HepG2 (cell line): ENCODE results near the gene MAGT1. TPM values are rescaled to one million over a fixed set of nuclear protein-coding genes. Genes with fewer than 3 reads are reported as not detected.

ENCODE experiments used
- ATAC-seq: fragments of 200-7000 bp; cut with Tn5 transposase; 3 replicates; pipeline ENCODE4 v1.9.1; 2020; ENCODE audit warnings: mild to moderate bottlenecking, moderate library complexity
- BruUV-seq: library from RNA; stranded (reverse); fragments of 400-500 nt; replicated peaks from 2 replicates; lab custom pipeline; 2021; lab: Mats Ljungman, UMichigan
- CTCF ChIA-PET: fragments of 300-600 bp; formaldehyde crosslinking; extraction: SDS; loops from one replicate; lab custom pipeline; 2021; ENCODE audit warnings: low total read pairs, inconsistent platforms, low intra/inter-chr PET ratio; lab: Yijun Ruan, JAX
- POLR2A ChIA-PET: fragments of 350-600 bp; sonication (Branson Sonifier 250); formaldehyde crosslinking; loops from one replicate; lab custom pipeline; 2020; ENCODE audit warnings: antibody characterized with exemption, inconsistent platforms; lab: Yijun Ruan, JAX
- DNase-seq: peaks from one replicate; pipeline ENCODE4 v3.0.0-alpha.2; 2015; ENCODE audit warnings: low spot score
- FAIRE-seq: peaks from 3 replicates; lab custom pipeline; 2011; peaks lifted over from hg19 to GRCh38; lab: Jason Lieb, UNC
- H2AFZ ChIP-seq: one replicate; pipeline ENCODE4 v1.6.1; 2011; ENCODE audit warnings: low read length, inconsistent platforms
- H3K27ac ChIP-seq: fragments of 300-600 bp; 3 replicates; pipeline ENCODE4 v1.8.0; 2011; ENCODE audit warnings: mixed run types, mild to moderate bottlenecking, mixed read lengths, low read length, inconsistent platforms; ENCODE audit not compliant: insufficient read depth; ENCODE audit errors: extremely low read length
- H3K27me3 ChIP-seq, 2 experiments: fragments of 200-600 bp in 1 of 2; 2 replicates in 1 of 2; 3 replicates in 1 of 2; pipeline versions ENCODE4 v1.6.0 to v1.8.0; 2011; ENCODE audit warnings: low read length in 2 of 2, mild to moderate bottlenecking in 2 of 2, moderate library complexity in 2 of 2, inconsistent platforms in 1 of 2; ENCODE audit not compliant: insufficient read depth in 2 of 2, control insufficient read depth in 1 of 2
- H3K36me3 ChIP-seq, 2 experiments: fragments of 200-600 bp in 1 of 2; replicated peaks in 1 of 2; 2 replicates in 1 of 2; 3 replicates in 1 of 2; pipeline versions ENCODE4 v1.5.1 to v1.8.0; 2011; ENCODE audit warnings: low read length in 2 of 2, inconsistent platforms in 1 of 2; ENCODE audit not compliant: insufficient read depth in 2 of 2, control insufficient read depth in 1 of 2
- H3K4me1 ChIP-seq: 2 replicates; pipeline ENCODE4 v1.5.1; 2012; ENCODE audit warnings: low read length, inconsistent platforms; ENCODE audit not compliant: insufficient read depth
- H3K4me2 ChIP-seq: 2 replicates; pipeline ENCODE4 v1.6.0; 2011; ENCODE audit warnings: low read depth, low read length, inconsistent platforms
- H3K4me3 ChIP-seq, 3 experiments: fragments of 200-600 bp in 1 of 3; sonication (generic), shearing (Covaris generic) in 1 of 3; replicated peaks in 1 of 3; 2 replicates each; pipeline ENCODE4 v1.5.1; 2011 to 2016; ENCODE audit warnings: low read length in 3 of 3, inconsistent platforms in 2 of 3, low read depth in 2 of 3, mild to moderate bottlenecking in 2 of 3, control low read depth in 1 of 3, mixed read lengths in 1 of 3; ENCODE audit not compliant: insufficient read depth in 1 of 3
- H3K79me2 ChIP-seq: one replicate; pipeline ENCODE4 v1.6.1; 2011; ENCODE audit warnings: low read length, inconsistent platforms; ENCODE audit not compliant: insufficient read depth
- H3K9ac ChIP-seq: 2 replicates; pipeline ENCODE4 v1.6.0; 2011; ENCODE audit warnings: mild to moderate bottlenecking, low read depth, low read length, inconsistent platforms; ENCODE audit not compliant: insufficient read depth
- H3K9me3 ChIP-seq: 2 replicates; pipeline ENCODE4 v1.5.1; 2012; ENCODE audit warnings: mild to moderate bottlenecking, low read length
- H4K20me1 ChIP-seq: 2 replicates; pipeline ENCODE4 v1.6.0; 2011; ENCODE audit warnings: inconsistent platforms, mild to moderate bottlenecking, low read length, moderate library complexity; ENCODE audit not compliant: insufficient read depth
- AHR ChIP-seq: IDR thresholded peaks from 2 replicates; pipeline ENCODE4 v1.6.1; 2018; ENCODE audit warnings: missing genetic modification reagents, missing compliant biosample characterization
- ATM ChIP-seq: fragments of 450-650 bp; IDR thresholded peaks from 2 replicates; pipeline ENCODE4 v1.7.1; 2017; ENCODE audit warnings: mild to moderate bottlenecking, borderline replicate concordance
- CREBL2 ChIP-seq: sonication (generic); formaldehyde crosslinking; IDR thresholded peaks from 2 replicates; pipeline ENCODE4 v1.8.1; 2023; ENCODE audit warnings: missing genetic modification reagents, mild to moderate bottlenecking, borderline replicate concordance
- GABPB1 ChIP-seq: IDR thresholded peaks from 2 replicates; pipeline ENCODE4 v1.6.1; 2016; ENCODE audit warnings: mild to moderate bottlenecking, missing genetic modification reagents, moderate library complexity, missing compliant biosample characterization
- HOXA3 ChIP-seq: sonication (generic); formaldehyde crosslinking; IDR thresholded peaks from 2 replicates; pipeline ENCODE4 v1.5.0; 2020; ENCODE audit warnings: missing genetic modification reagents
- HOXA5 ChIP-seq: sonication (generic); formaldehyde crosslinking; IDR thresholded peaks from 2 replicates; pipeline ENCODE4 v1.4.0; 2020; ENCODE audit warnings: missing genetic modification reagents
- KLF11 ChIP-seq: IDR thresholded peaks from 2 replicates; pipeline ENCODE4 v1.6.1; 2016; ENCODE audit warnings: missing compliant biosample characterization
- MXD4 ChIP-seq: IDR thresholded peaks from 2 replicates; pipeline ENCODE4 v1.6.1; 2016; ENCODE audit warnings: mild to moderate bottlenecking, missing biosample characterization, missing genetic modification reagents
- SIX1 ChIP-seq: sonication (generic); formaldehyde crosslinking; IDR thresholded peaks from 2 replicates; pipeline ENCODE4 v1.4.0; 2020; ENCODE audit warnings: missing genetic modification reagents, borderline replicate concordance
- SPEN ChIP-seq: sonication (generic); formaldehyde crosslinking; IDR thresholded peaks from 2 replicates; pipeline ENCODE4 v1.5.1; 2020; ENCODE audit warnings: low read depth, mild to moderate bottlenecking, missing genetic modification reagents
- TP53 ChIP-seq: sonication (generic); formaldehyde crosslinking; conservative IDR thresholded peaks from 2 replicates; pipeline ENCODE4 v1.4.0; 2020; ENCODE audit warnings: missing genetic modification reagents
- ZFP36 ChIP-seq: fragments of 150-350 bp; IDR thresholded peaks from 2 replicates; pipeline ENCODE4 v1.6.1; 2018; ENCODE audit warnings: borderline replicate concordance, low read length, low read depth; ENCODE audit not compliant: partially characterized antibody
- ZHX1 ChIP-seq: sonication (generic); formaldehyde crosslinking; IDR thresholded peaks from 2 replicates; pipeline ENCODE4 v1.8.1; 2022; ENCODE audit warnings: low read depth, mild to moderate bottlenecking, missing genetic modification reagents
- ZNF256 ChIP-seq: sonication (generic); formaldehyde crosslinking; conservative IDR thresholded peaks from 2 replicates; pipeline ENCODE4 v1.4.0; 2020; ENCODE audit warnings: missing genetic modification reagents
- ZNF343 ChIP-seq: sonication (generic); formaldehyde crosslinking; IDR thresholded peaks from 2 replicates; pipeline ENCODE4 v1.4.0; 2020; ENCODE audit warnings: mild to moderate bottlenecking, missing genetic modification reagents
- ZNF501 ChIP-seq: sonication (generic); formaldehyde crosslinking; IDR thresholded peaks from 2 replicates; pipeline ENCODE4 v1.5.1; 2020; ENCODE audit warnings: mild to moderate bottlenecking, moderate library complexity, missing genetic modification reagents
- ZNF558 ChIP-seq: sonication (generic); formaldehyde crosslinking; IDR thresholded peaks from 2 replicates; pipeline ENCODE4 v1.9.0; 2022; ENCODE audit warnings: mild to moderate bottlenecking, missing genetic modification reagents, borderline replicate concordance
- ZNF710 ChIP-seq: sonication (generic); formaldehyde crosslinking; IDR thresholded peaks from 2 replicates; pipeline ENCODE4 v1.5.0; 2020; ENCODE audit warnings: mild to moderate bottlenecking, missing genetic modification reagents, borderline replicate concordance
- ZNF781 ChIP-seq: sonication (generic); formaldehyde crosslinking; IDR thresholded peaks from 2 replicates; pipeline ENCODE4 v1.5.1; 2020; ENCODE audit warnings: borderline replicate concordance, mild to moderate bottlenecking, missing genetic modification reagents; ENCODE audit errors: not compliant biosample characterization
- WGBS: methylation state at CpG from one replicate; pipeline ENCODE4 v1.1.6; 2017; ENCODE audit warnings: low lambda C conversion rate; 5-methylcytosine and 5-hydroxymethylcytosine counted together
- in situ Hi-C: cut with HindIII; loops from 2 replicates; pipeline ENCODE4 v1.10.0; 2017; ENCODE audit warnings: low pct_unique_long_range_greater_than_20kb; ENCODE audit not compliant: extremely low pct_ligation_motif_present
- intact Hi-C: fragments of 100-400 bp; cut with micrococcal nuclease; formaldehyde crosslinking; loops from one replicate; pipeline ENCODE4 v1.10.0; 2022; ENCODE audit not compliant: unreplicated experiment
- polyA plus RNA-seq, 8 experiments: library from polyadenylated mRNA; depleted of rRNA in 3 of 8; stranded (reverse) in 7 of 8; unstranded in 1 of 8; fragments of >200 nt; fragmentation: Illumina TruSeq in 4 of 8; extraction: Trizol in 4 of 8; gene quantifications; 2 replicates each; pipeline versions ENCODE4 v1.2.1 to v1.2.3, GENCODE V29; 2011 to 2016; ENCODE audit warnings: low read depth in 4 of 8, missing spikeins in 1 of 8, mixed read lengths in 1 of 8; ENCODE audit not compliant: insufficient read depth in 1 of 8
- total RNA-seq, 5 experiments: library from RNA; depleted of rRNA; stranded (reverse); fragments of >200 nt; fragmentation: Illumina TruSeq; extraction: Trizol; gene quantifications; 2 replicates each; pipeline ENCODE4 v1.2.3, GENCODE V29; 2016; ENCODE audit warnings: low read depth in 1 of 5

MAGT1 gene
- total and polyA plus RNA-seq, 2 of the 13 experiments (the other 11 are each of a cell fraction or from before 2014, with no cell fraction given): 38.0 to 75.0 TPM

- no peak for TF ChIP-seq HOXA5 (CRISPR knock-in tag)
- no peak for TF ChIP-seq TP53 (CRISPR knock-in tag)
- TF ChIP-seq CREBL2 (CRISPR knock-in tag): no peak
- no peak for TF ChIP-seq ZFP36
- no peak for TF ChIP-seq ATM
Measured at GRCh38 chrX:77910108-77910840, 15.0 kb upstream of the MAGT1 start, which contains the start of gene ATP7A (continued).

GRCh38 chrX:77901506-77901905 is 6.3 kb upstream of the MAGT1 start:
- intact Hi-C loops: no loop called here
- DNase-seq (no peak), ATAC-seq (no peak), FAIRE-seq (no peak)
- ChIA-PET POLR2A (no interaction called here), CTCF (no interaction called here)
- Histone ChIP-seq H3K27ac (no peak overlapping the region), H4K20me1 (no peaks in the 10 kb centered on the region), H3K9ac (0 out of 2 replicates have a peak overlapping the region, but pooled peaks have one; percentile 86), H3K27me3 (no peaks in the 10 kb centered on the region; a peak in 1 of 5 replicates), H3K4me1 (peaks cover 15% of the 10 kb centered on the region; the same call in 1 of the 2 replicates), H3K4me2 (peak overlapping the region; percentile 68), H3K9me3 (no peaks in the 10 kb centered on the region), H3K79me2 (peaks cover 29% of the 10 kb centered on the region), H3K36me3 (peaks cover 0 to 11% of the 10 kb centered on the region in 2 experiments; a peak in 1 of 5 replicates), H2AFZ (no peak overlapping the region), H3K4me3 (peak overlapping the region in 1 of 3 experiments; percentile 4; a peak in 2 of 6 replicates)
- in situ Hi-C loops: loop anchor here (25.0 kb wide), 1 partner anchor 211 kb away; the partner anchor contains the start of gene PGK1
- BruUV-seq: no TSS peak
- 83% methylated on average over 5 of the region's 5 CpGs for WGBS
- TF ChIP-seq ZHX1 (CRISPR knock-in tag) (no peak), ZNF343 (no peak), HOXA3 (no peak), MXD4 (CRISPR knock-in tag) (no peak), ZNF710 (CRISPR knock-in tag) (no peak), GABPB1 (CRISPR knock-in tag) (no peak), SIX1 (no peak), KLF11 (CRISPR knock-in tag) (no peak), AHR (CRISPR knock-in tag) (no peak), ZNF781 (CRISPR knock-in tag) (no peak), SPEN (CRISPR knock-in tag) (no peak), ZNF558 (no peak), ZNF256 (CRISPR knock-in tag) (no peak), ZNF501 (CRISPR knock-in tag) (no peak)
